ENCODE data around the gene SLC12A7. TPM values are rescaled to one million over a fixed set of nuclear protein-coding genes. Genes with fewer than 3 reads are reported as not detected.
"Not testable (repeated sequence)": the region's sequence is repeated elsewhere in the genome, so short reads cannot be mapped to it uniquely, and the experiment has no call there.

The SLC12A7 gene
- total RNA-seq, 5 donors from 2014 or later (not counting 1 experiment from before 2014, with no cell fraction given) = 33.7 to 97.4 (median 41.2) TPM

GRCh38 chr5:1063661-1064382 is 48.0 kb downstream of the SLC12A7 start:
- H3K36me3 ChIP-seq (ENCODE audit: control insufficient read depth in 2 of 2, extremely low read depth in 1 of 2, insufficient read depth in 1 of 2, low read length in 1 of 2) = peaks cover 0 to 18% of the 10 kb centered on the region in 2 donors
- CTCF ChIA-PET = no interaction called here
- H3K9me3 ChIP-seq = no peaks in the 10 kb centered on the region

DNA sequence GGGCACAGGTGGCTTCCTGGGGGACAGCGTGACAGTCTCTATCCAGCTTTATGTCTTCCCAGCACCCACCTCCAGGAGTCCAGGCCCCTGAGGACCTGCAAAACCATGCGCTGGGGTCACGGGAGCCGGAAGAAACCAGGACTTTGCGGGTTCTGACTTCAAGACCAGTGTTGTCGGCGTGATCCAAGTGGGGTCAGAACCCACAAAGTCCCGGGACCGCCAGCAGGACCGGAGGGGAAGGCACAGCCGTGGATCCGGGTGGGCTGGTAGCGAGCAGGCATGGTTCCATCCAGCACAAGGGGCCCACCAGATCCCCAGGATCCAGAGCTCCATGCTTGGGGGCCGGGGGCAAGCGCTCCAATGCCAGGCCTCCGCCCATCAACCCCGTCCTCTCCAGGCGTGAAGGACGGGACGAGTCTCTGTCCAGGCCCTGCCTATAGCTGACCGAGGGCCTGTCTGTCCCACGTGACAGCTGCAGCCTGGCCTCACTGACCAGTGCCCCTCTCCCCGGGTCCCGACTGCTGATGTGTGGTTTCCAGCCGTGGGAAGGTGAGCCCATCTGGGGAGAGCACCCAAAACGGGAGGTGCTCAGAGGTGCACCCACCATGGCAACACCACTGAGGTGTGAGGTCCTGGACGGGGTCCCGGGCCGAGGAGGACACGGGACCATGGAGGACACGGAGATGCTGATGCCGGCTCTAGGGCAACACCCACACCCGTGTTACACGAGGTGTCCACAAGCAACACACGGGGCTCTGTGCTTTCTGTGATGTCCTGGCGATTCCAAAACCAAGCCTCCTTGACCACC is 48.9 kb downstream of the SLC12A7 start:
- POLR2A ChIA-PET = no interaction called here
- CTCF ChIA-PET = no interaction called here
- H3K27ac ChIP-seq (ENCODE audit: low read length) = no peak overlapping the region
- Mint-ChIP-seq H3K27ac (no peak overlapping the region), H3K9me3 (no peaks in the 10 kb centered on the region), H3K4me1 (no peaks in the 10 kb centered on the region), H3K36me3 (peaks cover 5% of the 10 kb centered on the region), H3K27me3 (no peaks in the 10 kb centered on the region), H3K4me3 (no peak overlapping the region)
- ATAC-seq (replicated peaks in 1 of 4) (no peak), DNase-seq (no peak)
- no peaks in the 10 kb centered on the region for H3K4me1 ChIP-seq (ENCODE audit: control insufficient read depth in 1 of 2, extremely low read depth in 1 of 2, insufficient read depth in 2 of 2, low read length in 2 of 2)
- peaks cover 0 to 21% of the 10 kb centered on the region in 2 donors for H3K36me3 ChIP-seq (ENCODE audit: control insufficient read depth in 2 of 2, extremely low read depth in 1 of 2, insufficient read depth in 1 of 2, low read length in 1 of 2)
- WGBS (ENCODE audit: insufficient coverage) = 92% methylated on average over 36 of the region's 36 CpGs
- H3K9me3 ChIP-seq = no peaks in the 10 kb centered on the region
- no peaks in the 10 kb centered on the region for H3K27me3 ChIP-seq (replicated peaks in 1 of 2; ENCODE audit: control insufficient read depth in 2 of 2, extremely low read depth in 1 of 2, insufficient read depth in 2 of 2, low read length in 1 of 2)
- no peak overlapping the region for H3K4me3 ChIP-seq (ENCODE audit: control insufficient read depth in 1 of 2, extremely low read depth in 1 of 2, low read length in 1 of 2)

More at GRCh38 chr5:1063661-1064382, 48.0 kb downstream of the SLC12A7 start:
- H3K36me3 Mint-ChIP-seq = peaks cover 5% of the 10 kb centered on the region
- POLR2A ChIA-PET = no interaction called here
- H3K9me3 Mint-ChIP-seq = no peaks in the 10 kb centered on the region
- no peaks in the 10 kb centered on the region for H3K4me1 ChIP-seq (ENCODE audit: control insufficient read depth in 1 of 2, extremely low read depth in 1 of 2, insufficient read depth in 2 of 2, low read length in 2 of 2)
- DNase-seq (no peak), ATAC-seq (replicated peaks in 1 of 4) (no peak)
- H3K4me1 Mint-ChIP-seq = no peaks in the 10 kb centered on the region
- no peaks in the 10 kb centered on the region for H3K27me3 Mint-ChIP-seq
- H3K27me3 ChIP-seq (replicated peaks in 1 of 2; ENCODE audit: control insufficient read depth in 2 of 2, extremely low read depth in 1 of 2, insufficient read depth in 2 of 2, low read length in 1 of 2) = no peaks in the 10 kb centered on the region
- no peak overlapping the region for H3K4me3 Mint-ChIP-seq
- WGBS (ENCODE audit: insufficient coverage) = 98% methylated on average over 34 of the region's 56 CpGs
- no peak overlapping the region for H3K27ac ChIP-seq (ENCODE audit: low read length)
- no peak overlapping the region for H3K27ac Mint-ChIP-seq
- H3K4me3 ChIP-seq (ENCODE audit: control insufficient read depth in 1 of 2, extremely low read depth in 1 of 2, low read length in 1 of 2) = no peak overlapping the region

GRCh38 chr5:1061916-1062315 is 49.9 kb downstream of the SLC12A7 start:
- Histone ChIP-seq H3K27ac (ENCODE audit: low read length) (no peak overlapping the region), H3K4me1 (ENCODE audit: control insufficient read depth in 1 of 2, extremely low read depth in 1 of 2, insufficient read depth in 2 of 2, low read length in 2 of 2) (no peaks in the 10 kb centered on the region), H3K36me3 (ENCODE audit: control insufficient read depth in 2 of 2, extremely low read depth in 1 of 2, insufficient read depth in 1 of 2, low read length in 1 of 2) (peaks cover 5 to 22% of the 10 kb centered on the region in 2 donors), H3K27me3 (replicated peaks in 1 of 2; ENCODE audit: control insufficient read depth in 2 of 2, extremely low read depth in 1 of 2, insufficient read depth in 2 of 2, low read length in 1 of 2) (no peaks in the 10 kb centered on the region), H3K4me3 (ENCODE audit: control insufficient read depth in 1 of 2, extremely low read depth in 1 of 2, low read length in 1 of 2) (no peak overlapping the region), H3K9me3 (no peaks in the 10 kb centered on the region)
- no peak for DNase-seq
- ChIA-PET CTCF (no interaction called here), POLR2A (no interaction called here)
- peaks cover 5% of the 10 kb centered on the region for H3K36me3 Mint-ChIP-seq
- no peaks in the 10 kb centered on the region for H3K27me3 Mint-ChIP-seq
- no peak overlapping the region for H3K27ac Mint-ChIP-seq
- no peaks in the 10 kb centered on the region for H3K9me3 Mint-ChIP-seq
- no peaks in the 10 kb centered on the region for H3K4me1 Mint-ChIP-seq
- 84% methylated on average over 10 of the region's 10 CpGs for WGBS (ENCODE audit: insufficient coverage)
- no peak for ATAC-seq (replicated peaks in 1 of 4)
- H3K4me3 Mint-ChIP-seq = no peak overlapping the region

GRCh38 chr5:1061292-1061691 is 50.6 kb downstream of the SLC12A7 start:
- peaks cover 5 to 28% of the 10 kb centered on the region in 2 donors for H3K36me3 ChIP-seq (ENCODE audit: control insufficient read depth in 2 of 2, extremely low read depth in 1 of 2, insufficient read depth in 1 of 2, low read length in 1 of 2)
- H3K27ac Mint-ChIP-seq; H3K27ac ChIP-seq (ENCODE audit: low read length); H3K27me3 ChIP-seq (replicated peaks in 1 of 2; ENCODE audit: control insufficient read depth in 2 of 2, extremely low read depth in 1 of 2, insufficient read depth in 2 of 2, low read length in 1 of 2); H3K9me3 Mint-ChIP-seq; CTCF ChIA-PET; H3K4me3 Mint-ChIP-seq; ATAC-seq (replicated peaks in 1 of 4); H3K27me3 Mint-ChIP-seq; H3K36me3 Mint-ChIP-seq; DNase-seq; H3K4me1 ChIP-seq (ENCODE audit: control insufficient read depth in 1 of 2, extremely low read depth in 1 of 2, insufficient read depth in 2 of 2, low read length in 2 of 2); H3K4me1 Mint-ChIP-seq; H3K4me3 ChIP-seq (ENCODE audit: control insufficient read depth in 1 of 2, extremely low read depth in 1 of 2, low read length in 1 of 2); H3K9me3 ChIP-seq; POLR2A ChIA-PET: not testable (repeated sequence)
- WGBS (ENCODE audit: insufficient coverage) = 92% methylated on average over 14 of the region's 43 CpGs

- DNase-seq (no peak), ATAC-seq (replicated peaks in 1 of 4) (no peak)
- no peak overlapping the region for H3K27ac Mint-ChIP-seq
- H3K9me3 Mint-ChIP-seq = no peaks in the 10 kb centered on the region
- no peaks in the 10 kb centered on the region for H3K36me3 Mint-ChIP-seq
- no peaks in the 10 kb centered on the region for H3K27me3 Mint-ChIP-seq
- Histone ChIP-seq H3K4me3 (ENCODE audit: control insufficient read depth in 1 of 2, extremely low read depth in 1 of 2, low read length in 1 of 2) (no peak overlapping the region), H3K9me3 (no peaks in the 10 kb centered on the region), H3K27me3 (replicated peaks in 1 of 2; ENCODE audit: control insufficient read depth in 2 of 2, extremely low read depth in 1 of 2, insufficient read depth in 2 of 2, low read length in 1 of 2) (no peaks in the 10 kb centered on the region), H3K4me1 (ENCODE audit: control insufficient read depth in 1 of 2, extremely low read depth in 1 of 2, insufficient read depth in 2 of 2, low read length in 2 of 2) (no peaks in the 10 kb centered on the region), H3K27ac (ENCODE audit: low read length) (no peak overlapping the region), H3K36me3 (ENCODE audit: control insufficient read depth in 2 of 2, extremely low read depth in 1 of 2, insufficient read depth in 1 of 2, low read length in 1 of 2) (peaks cover 5 to 33% of the 10 kb centered on the region in 2 donors)
- WGBS (ENCODE audit: insufficient coverage) = 74% methylated on average over 17 of the region's 24 CpGs
- H3K4me1 Mint-ChIP-seq = no peaks in the 10 kb centered on the region
- CTCF ChIA-PET = no interaction called here
- POLR2A ChIA-PET = no interaction called here
- H3K4me3 Mint-ChIP-seq = no peak overlapping the region
Observed at GRCh38 chr5:1060535-1060981, 51.3 kb downstream of the SLC12A7 start.

DNA sequence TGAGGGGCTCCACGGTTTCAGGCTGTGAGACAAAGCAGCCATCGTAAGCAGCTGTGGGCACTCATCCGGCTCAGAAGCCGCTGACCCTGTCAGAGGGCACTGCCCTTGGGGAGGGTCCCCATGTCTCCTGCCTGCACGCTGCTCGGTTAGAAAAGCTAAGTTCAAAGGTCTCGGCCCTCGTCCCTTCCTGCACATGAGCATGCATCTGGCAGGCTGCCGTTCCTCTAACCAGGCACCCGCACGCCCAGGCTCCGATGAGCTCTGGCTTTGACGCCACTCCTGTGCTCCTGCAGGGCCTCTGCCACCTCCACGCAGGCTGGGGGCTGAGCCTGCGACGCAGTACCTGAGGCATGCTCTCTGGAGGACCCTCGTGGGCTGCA is 52.0 kb downstream of the SLC12A7 start:
- Histone ChIP-seq H3K4me1 (ENCODE audit: control insufficient read depth in 1 of 2, extremely low read depth in 1 of 2, insufficient read depth in 2 of 2, low read length in 2 of 2) (no peaks in the 10 kb centered on the region), H3K4me3 (ENCODE audit: control insufficient read depth in 1 of 2, extremely low read depth in 1 of 2, low read length in 1 of 2) (no peak overlapping the region), H3K27ac (ENCODE audit: low read length) (no peak overlapping the region), H3K9me3 (no peaks in the 10 kb centered on the region), H3K27me3 (replicated peaks in 1 of 2; ENCODE audit: control insufficient read depth in 2 of 2, extremely low read depth in 1 of 2, insufficient read depth in 2 of 2, low read length in 1 of 2) (no peaks in the 10 kb centered on the region), H3K36me3 (ENCODE audit: control insufficient read depth in 2 of 2, extremely low read depth in 1 of 2, insufficient read depth in 1 of 2, low read length in 1 of 2) (peaks cover 5 to 35% of the 10 kb centered on the region in 2 donors)
- no peaks in the 10 kb centered on the region for H3K4me1 Mint-ChIP-seq
- ATAC-seq (replicated peaks in 1 of 4) = no peak
- peaks cover 4% of the 10 kb centered on the region for H3K36me3 Mint-ChIP-seq
- no peaks in the 10 kb centered on the region for H3K27me3 Mint-ChIP-seq
- DNase-seq = no peak
- ChIA-PET CTCF (no interaction called here), POLR2A (no interaction called here)
- no peak overlapping the region for H3K4me3 Mint-ChIP-seq
- no peak overlapping the region for H3K27ac Mint-ChIP-seq
- H3K9me3 Mint-ChIP-seq = no peaks in the 10 kb centered on the region
- 90% methylated on average over 17 of the region's 17 CpGs for WGBS (ENCODE audit: insufficient coverage)
